Right atrium auricular region (tissue), 2 donors: ENCODE data around the gene HOXD8. TPM values are rescaled to one million over a fixed set of nuclear protein-coding genes. Genes with fewer than 3 reads are reported as not detected.

Source experiments
- DNase-seq: peaks from one replicate; pipeline ENCODE4 v3.0.0-alpha.2; 2019; ENCODE audit warnings: low spot score
- H3K27ac ChIP-seq, 2 donors: fragments of 200-600 bp; sonication (generic); 1 replicate in 1 of 2; 2 replicates in 1 of 2; pipeline ENCODE4 v1.5.1; 2016 to 2019
- H3K27me3 ChIP-seq, 2 donors: fragments of 200-600 bp; sonication (generic); one replicate each; pipeline versions ENCODE4 v1.5.1 to v1.6.0; 2017 to 2019
- H3K36me3 ChIP-seq: fragments of 200-600 bp; sonication (generic); one replicate; pipeline ENCODE4 v1.5.1; 2016
- H3K4me1 ChIP-seq, 2 donors: fragments of 200-600 bp; sonication (generic); one replicate each; pipeline versions ENCODE4 v1.5.1 to v1.6.0; 2017 to 2019
- H3K4me3 ChIP-seq, 2 donors: fragments of 200-600 bp; sonication (generic); 1 replicate in 1 of 2; 2 replicates in 1 of 2; pipeline ENCODE4 v1.5.1; 2017 to 2019; ENCODE audit warnings: mild to moderate bottlenecking in 1 of 2, moderate library complexity in 1 of 2
- H3K9me3 ChIP-seq, 2 donors: fragments of 200-600 bp; sonication (generic); one replicate each; pipeline ENCODE4 v1.5.1; 2019
- CTCF ChIP-seq, 2 donors: fragments of 200-600 bp; sonication (generic); IDR thresholded peaks; one replicate each; pipeline ENCODE4 v1.5.1; 2019; ENCODE audit warnings: antibody characterized with exemption in 2 of 2
- total RNA-seq, 2 donors: library from RNA; depleted of rRNA; stranded (reverse); fragments of >200 nt; gene quantifications; one replicate each; pipeline ENCODE4 v1.1.0, GENCODE V29; 2016

HOXD8 gene
- total RNA-seq, 2 donors from 2014 or later: 0.55 to 1.1 TPM

- H3K4me3 ChIP-seq: no peak overlapping the region
- no peak overlapping the region for H3K27ac ChIP-seq
These were observed 29.6 kb downstream of the HOXD8 start for GRCh38 chr2:176158855-176159662.

GRCh38 chr2:176159663-176160250, 30.3 kb downstream of the HOXD8 start:
- Histone ChIP-seq H3K4me1 (peaks cover 0 to 48% of the 10 kb centered on the region in 2 donors), H3K4me3 (peak overlapping the region in 1 of 2 donors; percentile 28), H3K27me3 (peaks cover 63 to 87% of the 10 kb centered on the region in 2 donors), H3K9me3 (no peaks in the 10 kb centered on the region), H3K36me3 (no peaks in the 10 kb centered on the region), H3K27ac (no peak overlapping the region)
- TF ChIP-seq CTCF (IDR thresholded peaks at IDR 0.05): no peak
- no peak for DNase-seq

More at GRCh38 chr2:176158855-176159662, 29.6 kb downstream of the HOXD8 start:
- TF ChIP-seq CTCF (IDR thresholded peaks at IDR 0.05): no peak
- H3K27me3 ChIP-seq: peaks cover 60 to 80% of the 10 kb centered on the region in 2 donors
- no peaks in the 10 kb centered on the region for H3K36me3 ChIP-seq
- H3K9me3 ChIP-seq: no peaks in the 10 kb centered on the region
- DNase-seq: no peak
- peaks cover 0 to 47% of the 10 kb centered on the region in 2 donors for H3K4me1 ChIP-seq

GRCh38 chr2:176160251-176160985, 30.9 kb downstream of the HOXD8 start:
- H3K27me3 ChIP-seq: peaks cover 69 to 90% of the 10 kb centered on the region in 2 donors

GRCh38 chr2:176160986-176161824, 31.7 kb downstream of the HOXD8 start:
- peak overlapping the region in 1 of 2 donors; percentile 28 for H3K4me3 ChIP-seq
- H3K4me1 ChIP-seq: peaks cover 0 to 56% of the 10 kb centered on the region in 2 donors
- no peak for DNase-seq
- H3K36me3 ChIP-seq: no peaks in the 10 kb centered on the region
- no peaks in the 10 kb centered on the region for H3K9me3 ChIP-seq
- no peak for TF ChIP-seq CTCF (IDR thresholded peaks at IDR 0.05)
- peaks cover 65 to 95% of the 10 kb centered on the region in 2 donors for H3K27me3 ChIP-seq
- no peak overlapping the region for H3K27ac ChIP-seq

More at GRCh38 chr2:176160251-176160985, 30.9 kb downstream of the HOXD8 start:
- Histone ChIP-seq H3K27ac (no peak overlapping the region), H3K36me3 (no peaks in the 10 kb centered on the region), H3K4me3 (peak overlapping the region in 1 of 2 donors; percentile 28), H3K9me3 (no peaks in the 10 kb centered on the region), H3K4me1 (peaks cover 0 to 54% of the 10 kb centered on the region in 2 donors)
- no peak for DNase-seq
- TF ChIP-seq CTCF (IDR thresholded peaks at IDR 0.05): no peak
